ENCODE measurements around the gene KCNB1.

Gene KCNB1

GRCh38 chr20:49424536-49424935, 57.9 kb downstream of the KCNB1 start:
- DNase-seq (ENCODE audit: low read depth) = no peak
- no peak overlapping the region for H3K4me3 ChIP-seq (ENCODE audit: low read depth, low read length)
- TF ChIP-seq POLR2A (IDR thresholded peaks at IDR 0.05; ENCODE audit: extremely low read depth, insufficient read length) (no peak), MYC (IDR thresholded peaks at IDR 0.05; ENCODE audit: low read depth, low read length) (no peak), MAX (IDR thresholded peaks at IDR 0.05; ENCODE audit: low read depth, low read length) (no peak), CTCF (IDR thresholded peaks at IDR 0.05; ENCODE audit: low read depth, low read length) (no peak)

- H3K4me3 ChIP-seq (ENCODE audit: low read depth, low read length) = no peak overlapping the region
- DNase-seq (ENCODE audit: low read depth) = no peak
- TF ChIP-seq POLR2A (IDR thresholded peaks at IDR 0.05; ENCODE audit: extremely low read depth, insufficient read length) (no peak), MAX (IDR thresholded peaks at IDR 0.05; ENCODE audit: low read depth, low read length) (no peak)
These were observed 60.3 kb downstream of the KCNB1 start for GRCh38 chr20:49422161-49422560.

- no peak overlapping the region for H3K4me3 ChIP-seq (ENCODE audit: low read depth, low read length)
- TF ChIP-seq MYC (IDR thresholded peaks at IDR 0.05; ENCODE audit: low read depth, low read length) = no peak
- DNase-seq (ENCODE audit: low read depth) = no peak
These were observed 61.6 kb downstream of the KCNB1 start for GRCh38 chr20:49420811-49421295.

GRCh38 chr20:49420292-49420691, 62.2 kb downstream of the KCNB1 start:
- DNase-seq (ENCODE audit: low read depth) = no peak
- TF ChIP-seq MAX (IDR thresholded peaks at IDR 0.05; ENCODE audit: low read depth, low read length) = no peak
- no peak for TF ChIP-seq POLR2A (IDR thresholded peaks at IDR 0.05; ENCODE audit: extremely low read depth, insufficient read length)
- no peak for TF ChIP-seq CTCF (IDR thresholded peaks at IDR 0.05; ENCODE audit: low read depth, low read length)
- no peak for TF ChIP-seq MYC (IDR thresholded peaks at IDR 0.05; ENCODE audit: low read depth, low read length)
- no peak overlapping the region for H3K4me3 ChIP-seq (ENCODE audit: low read depth, low read length)

- TF ChIP-seq POLR2A (IDR thresholded peaks at IDR 0.05; ENCODE audit: extremely low read depth, insufficient read length) (no peak), CTCF (IDR thresholded peaks at IDR 0.05; ENCODE audit: low read depth, low read length) (no peak), MYC (IDR thresholded peaks at IDR 0.05; ENCODE audit: low read depth, low read length) (no peak), MAX (IDR thresholded peaks at IDR 0.05; ENCODE audit: low read depth, low read length) (no peak)
- H3K4me3 ChIP-seq (ENCODE audit: low read depth, low read length) = no peak overlapping the region
- DNase-seq (ENCODE audit: low read depth) = no peak
These were observed 62.7 kb downstream of the KCNB1 start for GRCh38 chr20:49419785-49420184.

- DNase-seq (ENCODE audit: low read depth) = no peak
- H3K4me3 ChIP-seq (ENCODE audit: low read depth, low read length) = no peak overlapping the region
- TF ChIP-seq POLR2A (IDR thresholded peaks at IDR 0.05; ENCODE audit: extremely low read depth, insufficient read length) (no peak), CTCF (IDR thresholded peaks at IDR 0.05; ENCODE audit: low read depth, low read length) (no peak), MAX (IDR thresholded peaks at IDR 0.05; ENCODE audit: low read depth, low read length) (no peak), MYC (IDR thresholded peaks at IDR 0.05; ENCODE audit: low read depth, low read length) (no peak)
These were observed 63.7 kb downstream of the KCNB1 start for GRCh38 chr20:49418809-49419208.

All from NB4 (cell line).